ENCODE results near the gene SLC17A2.

DNA sequence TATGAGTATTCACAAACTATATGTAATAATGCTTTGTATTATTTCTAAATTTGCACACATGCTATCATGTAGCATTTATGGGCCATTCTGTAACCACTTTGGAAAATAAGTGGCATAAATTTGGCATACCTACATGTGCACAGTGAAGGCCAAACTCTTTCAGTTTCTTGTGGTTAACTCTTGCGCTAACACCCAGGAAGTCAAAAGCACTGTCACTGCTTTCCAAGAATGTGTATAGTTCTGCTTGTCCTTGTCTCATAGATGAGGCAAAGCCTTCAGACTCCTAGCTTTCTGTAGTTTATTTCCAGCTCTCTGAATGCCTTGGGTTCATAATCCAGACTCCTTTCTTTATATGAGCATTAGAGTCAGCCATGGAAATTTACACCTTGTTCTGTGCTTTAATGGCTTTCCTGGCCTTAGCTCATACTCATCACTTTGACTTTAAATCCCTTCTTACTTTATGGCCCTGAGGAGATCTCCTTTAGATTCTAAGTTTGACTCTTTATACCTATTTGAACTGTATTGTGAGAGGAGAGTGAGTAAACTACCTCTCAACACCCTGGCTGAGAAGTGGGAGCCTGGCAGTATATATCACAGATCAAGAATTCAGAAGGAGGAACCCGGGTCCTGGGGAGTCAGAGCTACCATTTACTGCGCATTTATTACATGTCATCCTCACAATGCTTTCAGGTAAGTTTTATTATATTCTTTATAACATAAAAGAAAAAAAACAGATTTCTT is 55.5 kb downstream of the SLC17A2 start:
- TF ChIP-seq, protein P1, sequence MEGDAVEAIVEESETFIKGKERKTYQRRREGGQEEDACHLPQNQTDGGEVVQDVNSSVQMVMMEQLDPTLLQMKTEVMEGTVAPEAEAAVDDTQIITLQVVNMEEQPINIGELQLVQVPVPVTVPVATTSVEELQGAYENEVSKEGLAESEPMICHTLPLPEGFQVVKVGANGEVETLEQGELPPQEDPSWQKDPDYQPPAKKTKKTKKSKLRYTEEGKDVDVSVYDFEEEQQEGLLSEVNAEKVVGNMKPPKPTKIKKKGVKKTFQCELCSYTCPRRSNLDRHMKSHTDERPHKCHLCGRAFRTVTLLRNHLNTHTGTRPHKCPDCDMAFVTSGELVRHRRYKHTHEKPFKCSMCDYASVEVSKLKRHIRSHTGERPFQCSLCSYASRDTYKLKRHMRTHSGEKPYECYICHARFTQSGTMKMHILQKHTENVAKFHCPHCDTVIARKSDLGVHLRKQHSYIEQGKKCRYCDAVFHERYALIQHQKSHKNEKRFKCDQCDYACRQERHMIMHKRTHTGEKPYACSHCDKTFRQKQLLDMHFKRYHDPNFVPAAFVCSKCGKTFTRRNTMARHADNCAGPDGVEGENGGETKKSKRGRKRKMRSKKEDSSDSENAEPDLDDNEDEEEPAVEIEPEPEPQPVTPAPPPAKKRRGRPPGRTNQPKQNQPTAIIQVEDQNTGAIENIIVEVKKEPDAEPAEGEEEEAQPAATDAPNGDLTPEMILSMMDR (IDR thresholded peaks at IDR 0.05; ENCODE audit: control extremely low read depth in 1 of 3, insufficient read depth in 1 of 3, low read depth in 1 of 3, low read length in 3 of 3) = no peak
- no peak for TF ChIP-seq POLR2AphosphoS5 (IDR thresholded peaks at IDR 0.05; ENCODE audit: low read depth, low read length)

All from H1 (cell line).